Neural cell (in vitro differentiated cells): ENCODE results near the gene HTD2. TPM values are rescaled to one million over a fixed set of nuclear protein-coding genes. Genes with fewer than 3 reads are reported as not detected.

ENCODE experiments used
- H2AFZ ChIP-seq: fragments of 200-600, 300-800 bp; sonication (generic), shearing (Covaris generic); 2 replicates; pipeline ENCODE4 v1.6.0; 2014; ENCODE audit warnings: low read depth, mild to moderate bottlenecking, antibody characterized with exemption, low read length, moderate library complexity
- H3F3A ChIP-seq: fragments of 200-600 bp; shearing (Covaris generic); 2 replicates; pipeline ENCODE4 v1.6.1; 2016; ENCODE audit warnings: mild to moderate bottlenecking, moderate library complexity, mixed read lengths, antibody characterized with exemption, low read length; ENCODE audit not compliant: insufficient read depth, poor library complexity, severe bottlenecking
- H3K27ac ChIP-seq: fragments of 200-600, 300-800 bp; sonication (generic), shearing (Covaris generic); 2 replicates; pipeline ENCODE4 v1.5.1; 2014; ENCODE audit warnings: mild to moderate bottlenecking, low read length, moderate library complexity
- H3K27me3 ChIP-seq: fragments of 300-800, 200-600 bp; sonication (generic), shearing (Covaris generic); 2 replicates; pipeline ENCODE4 v1.6.0; 2014; ENCODE audit warnings: mild to moderate bottlenecking, low read depth, low read length, moderate library complexity; ENCODE audit not compliant: insufficient read depth
- H3K36me3 ChIP-seq: fragments of 300-800, 200-600 bp; sonication (generic), shearing (Covaris generic); 2 replicates; pipeline ENCODE4 v1.5.1; 2014; ENCODE audit warnings: mild to moderate bottlenecking, antibody characterized with exemption, low read length, moderate library complexity; ENCODE audit not compliant: insufficient read depth
- H3K4me2 ChIP-seq: fragments of 300-800, 200-600 bp; sonication (generic), shearing (Covaris generic); 2 replicates; pipeline ENCODE4 v1.6.0; 2014; ENCODE audit warnings: mild to moderate bottlenecking, low read length
- H3K4me3 ChIP-seq: fragments of 300-800, 200-600 bp; sonication (generic), shearing (Covaris generic); 2 replicates; pipeline ENCODE4 v1.5.1; 2014; ENCODE audit warnings: mild to moderate bottlenecking, low read length, moderate library complexity
- H3K79me2 ChIP-seq: fragments of 200-600 bp; shearing (Covaris generic); replicated peaks from 2 replicates; pipeline ENCODE4 v1.6.0; 2014; ENCODE audit warnings: mild to moderate bottlenecking, low read length, moderate library complexity; ENCODE audit not compliant: insufficient read depth
- H3K9ac ChIP-seq: fragments of 300-800, 200-600 bp; sonication (generic), shearing (Covaris generic); 2 replicates; pipeline ENCODE4 v1.6.1; 2016; ENCODE audit warnings: mild to moderate bottlenecking, low read length, mixed read lengths
- H3K9me2 ChIP-seq: fragments of 200-600 bp; shearing (Covaris generic); 2 replicates; pipeline ENCODE4 v1.6.1; 2016; ENCODE audit warnings: mild to moderate bottlenecking, low read length, mixed read lengths; ENCODE audit not compliant: insufficient read depth
- H3K9me3 ChIP-seq: fragments of 200-600, 300-800 bp; sonication (generic), shearing (Covaris generic); 2 replicates; pipeline ENCODE4 v1.6.1; 2016; ENCODE audit warnings: mild to moderate bottlenecking, mixed run types, low read length, moderate library complexity, mixed read lengths
- H4K20me1 ChIP-seq: fragments of 200-600 bp; shearing (Covaris generic); 2 replicates; pipeline ENCODE4 v1.6.1; 2016; ENCODE audit warnings: mild to moderate bottlenecking, mixed run types; ENCODE audit not compliant: insufficient read depth
- CTCF ChIP-seq: fragments of 450-650 bp; IDR thresholded peaks from 2 replicates; pipeline ENCODE4 v1.5.1; 2014; ENCODE audit warnings: antibody characterized with exemption, mild to moderate bottlenecking, moderate library complexity; ENCODE audit not compliant: poor library complexity, severe bottlenecking
- EP300 ChIP-seq: fragments of 450-650 bp; conservative IDR thresholded peaks from 2 replicates; pipeline ENCODE4 v1.6.1; 2014; ENCODE audit warnings: antibody characterized with exemption, mild to moderate bottlenecking, moderate library complexity; ENCODE audit not compliant: poor library complexity, severe bottlenecking
- EZH2 ChIP-seq: fragments of 200-600, 300-800 bp; shearing (Covaris generic), sonication (generic); IDR thresholded peaks from 2 replicates; pipeline ENCODE4 v1.6.1; 2014; ENCODE audit warnings: antibody characterized with exemption, low read length, borderline replicate concordance, mild to moderate bottlenecking; ENCODE audit not compliant: insufficient read depth, poor library complexity, severe bottlenecking
- MXI1 ChIP-seq: fragments of 450-650 bp; conservative IDR thresholded peaks from 2 replicates; pipeline ENCODE4 v1.6.1; 2014; ENCODE audit warnings: antibody characterized with exemption, mild to moderate bottlenecking; ENCODE audit not compliant: poor library complexity, severe bottlenecking
- POLR2AphosphoS5 ChIP-seq: IDR thresholded peaks from 2 replicates; pipeline ENCODE4 v1.6.1; 2012
- RAD21 ChIP-seq: fragments of 450-650 bp; conservative IDR thresholded peaks from 2 replicates; pipeline ENCODE4 v1.6.1; 2014; ENCODE audit warnings: antibody characterized with exemption, mild to moderate bottlenecking, moderate library complexity
- SMC3 ChIP-seq: fragments of 450-650 bp; conservative IDR thresholded peaks from 2 replicates; pipeline ENCODE4 v1.6.1; 2014; ENCODE audit warnings: antibody characterized with exemption, mild to moderate bottlenecking, moderate library complexity; ENCODE audit not compliant: poor library complexity
- TAF1 ChIP-seq: IDR thresholded peaks from 2 replicates; pipeline ENCODE4 v1.6.1; 2012; ENCODE audit warnings: low read depth
- polyA plus RNA-seq: library from polyadenylated mRNA; depleted of rRNA; stranded (reverse); fragments of >200 nt; gene quantifications from 2 replicates; pipeline ENCODE4 v1.2.3, GENCODE V29; 2014
- TF ChIP-seq, protein P1 (sequence below): IDR thresholded peaks from 2 replicates; pipeline ENCODE4 v1.6.1; 2012; ENCODE audit warnings: borderline replicate concordance

Gene HTD2
- polyA plus RNA-seq, 1 donor from 2014 or later, result 19.0 TPM

- Histone ChIP-seq H3K27me3 (no peaks in the 10 kb centered on the region), H3K9me2 (no peaks in the 10 kb centered on the region), H3K27ac (no peak overlapping the region)
These were observed 52.5 kb downstream of the HTD2 start for GRCh38 chr3:58358808-58359207.

DNA sequence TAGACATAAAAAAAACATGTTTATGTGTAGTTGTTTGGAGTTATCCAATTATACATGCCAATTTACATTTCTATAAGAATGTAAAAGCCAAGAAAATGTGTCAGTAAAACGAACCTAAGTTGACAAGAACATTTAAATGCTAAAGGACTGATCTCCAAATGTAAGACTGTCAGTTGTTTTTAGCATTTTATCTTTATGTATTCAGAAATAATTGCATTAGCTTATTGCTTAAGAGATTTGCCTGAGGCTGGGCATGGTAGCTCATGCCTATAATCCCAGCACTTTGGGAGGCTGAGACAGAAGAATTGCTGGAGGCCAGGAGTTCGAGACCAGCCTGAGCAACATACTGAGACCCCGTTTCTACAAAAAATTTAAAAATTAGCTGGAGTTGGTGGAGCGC, 53.3 kb downstream of the HTD2 start:
- Histone ChIP-seq H4K20me1 (no peaks in the 10 kb centered on the region), H3K4me2 (no peak overlapping the region), H3K9me2 (no peaks in the 10 kb centered on the region), H3K27ac (no peak overlapping the region), H3K36me3 (no peaks in the 10 kb centered on the region), H3K27me3 (no peaks in the 10 kb centered on the region), H3F3A (no peaks in the 10 kb centered on the region), H3K79me2 (no peaks in the 10 kb centered on the region), H3K9me3 (no peaks in the 10 kb centered on the region), H2AFZ (no peak overlapping the region), H3K4me3 (no peak overlapping the region), H3K9ac (no peak overlapping the region)
- no peak for TF ChIP-seq MXI1
- TF ChIP-seq SMC3, result no peak
- no peak for TF ChIP-seq POLR2AphosphoS5
- TF ChIP-seq, protein P1, sequence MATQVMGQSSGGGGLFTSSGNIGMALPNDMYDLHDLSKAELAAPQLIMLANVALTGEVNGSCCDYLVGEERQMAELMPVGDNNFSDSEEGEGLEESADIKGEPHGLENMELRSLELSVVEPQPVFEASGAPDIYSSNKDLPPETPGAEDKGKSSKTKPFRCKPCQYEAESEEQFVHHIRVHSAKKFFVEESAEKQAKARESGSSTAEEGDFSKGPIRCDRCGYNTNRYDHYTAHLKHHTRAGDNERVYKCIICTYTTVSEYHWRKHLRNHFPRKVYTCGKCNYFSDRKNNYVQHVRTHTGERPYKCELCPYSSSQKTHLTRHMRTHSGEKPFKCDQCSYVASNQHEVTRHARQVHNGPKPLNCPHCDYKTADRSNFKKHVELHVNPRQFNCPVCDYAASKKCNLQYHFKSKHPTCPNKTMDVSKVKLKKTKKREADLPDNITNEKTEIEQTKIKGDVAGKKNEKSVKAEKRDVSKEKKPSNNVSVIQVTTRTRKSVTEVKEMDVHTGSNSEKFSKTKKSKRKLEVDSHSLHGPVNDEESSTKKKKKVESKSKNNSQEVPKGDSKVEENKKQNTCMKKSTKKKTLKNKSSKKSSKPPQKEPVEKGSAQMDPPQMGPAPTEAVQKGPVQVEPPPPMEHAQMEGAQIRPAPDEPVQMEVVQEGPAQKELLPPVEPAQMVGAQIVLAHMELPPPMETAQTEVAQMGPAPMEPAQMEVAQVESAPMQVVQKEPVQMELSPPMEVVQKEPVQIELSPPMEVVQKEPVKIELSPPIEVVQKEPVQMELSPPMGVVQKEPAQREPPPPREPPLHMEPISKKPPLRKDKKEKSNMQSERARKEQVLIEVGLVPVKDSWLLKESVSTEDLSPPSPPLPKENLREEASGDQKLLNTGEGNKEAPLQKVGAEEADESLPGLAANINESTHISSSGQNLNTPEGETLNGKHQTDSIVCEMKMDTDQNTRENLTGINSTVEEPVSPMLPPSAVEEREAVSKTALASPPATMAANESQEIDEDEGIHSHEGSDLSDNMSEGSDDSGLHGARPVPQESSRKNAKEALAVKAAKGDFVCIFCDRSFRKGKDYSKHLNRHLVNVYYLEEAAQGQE, result no peak
- TF ChIP-seq RAD21, result no peak

More at GRCh38 chr3:58358808-58359207, 52.5 kb downstream of the HTD2 start:
- H3K4me2 ChIP-seq, result no peak overlapping the region
- H3K36me3 ChIP-seq, result no peaks in the 10 kb centered on the region
- H4K20me1 ChIP-seq, result no peaks in the 10 kb centered on the region
- H3K4me3 ChIP-seq, result no peak overlapping the region
- H3K79me2 ChIP-seq, result no peaks in the 10 kb centered on the region
- H2AFZ ChIP-seq, result no peak overlapping the region
- no peak overlapping the region for H3K9ac ChIP-seq
- TF ChIP-seq RAD21, result no peak
- no peak for TF ChIP-seq SMC3
- TF ChIP-seq POLR2AphosphoS5, result no peak
- H3F3A ChIP-seq, result no peaks in the 10 kb centered on the region
- H3K9me3 ChIP-seq, result no peaks in the 10 kb centered on the region

DNA sequence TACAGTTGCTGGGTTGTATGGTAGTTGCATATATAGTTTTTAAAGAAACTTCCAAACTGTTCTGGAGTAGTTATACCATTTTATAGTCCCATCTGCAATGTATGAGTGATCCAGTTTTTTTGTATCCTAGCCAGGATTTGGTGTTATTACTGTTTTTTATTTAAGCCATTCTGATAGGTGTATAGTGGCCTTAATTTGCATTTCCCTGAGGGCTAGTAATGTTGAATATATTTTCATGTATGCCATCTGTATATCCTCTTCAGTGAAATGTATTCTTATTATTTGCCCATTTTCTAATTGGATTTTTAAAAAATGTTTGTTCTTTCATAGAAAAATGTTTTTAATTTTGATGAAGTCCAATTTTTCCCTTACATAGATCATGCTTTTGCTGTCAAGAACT, 55.5 kb downstream of the HTD2 start:
- no peaks in the 10 kb centered on the region for H3K9me3 ChIP-seq
- H3K9ac ChIP-seq, result no peak overlapping the region
- H3K79me2 ChIP-seq, result no peaks in the 10 kb centered on the region
- no peaks in the 10 kb centered on the region for H3F3A ChIP-seq
- no peak overlapping the region for H3K4me3 ChIP-seq
- TF ChIP-seq SMC3 (no peak), EZH2 (no peak), CTCF (no peak), MXI1 (no peak), EP300 (no peak), RAD21 (no peak), POLR2AphosphoS5 (no peak), TAF1 (no peak)
- TF ChIP-seq, protein P1, result no peak
- H2AFZ ChIP-seq, result no peak overlapping the region
- no peak overlapping the region for H3K4me2 ChIP-seq
- H3K9me2 ChIP-seq, result no peaks in the 10 kb centered on the region
- H3K27me3 ChIP-seq, result no peaks in the 10 kb centered on the region
- H3K27ac ChIP-seq, result no peak overlapping the region
- H3K36me3 ChIP-seq, result no peaks in the 10 kb centered on the region
- H4K20me1 ChIP-seq, result no peaks in the 10 kb centered on the region
